ENCODE results near the gene KRTAP2-3.
"Not testable (repeated sequence)": the region's sequence is repeated elsewhere in the genome, so short reads cannot be mapped to it uniquely, and the experiment has no call there.

Gene KRTAP2-3, protein sequence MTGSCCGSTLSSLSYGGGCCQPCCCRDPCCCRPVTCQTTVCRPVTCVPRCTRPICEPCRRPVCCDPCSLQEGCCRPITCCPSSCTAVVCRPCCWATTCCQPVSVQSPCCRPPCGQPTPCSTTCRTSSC

DNA sequence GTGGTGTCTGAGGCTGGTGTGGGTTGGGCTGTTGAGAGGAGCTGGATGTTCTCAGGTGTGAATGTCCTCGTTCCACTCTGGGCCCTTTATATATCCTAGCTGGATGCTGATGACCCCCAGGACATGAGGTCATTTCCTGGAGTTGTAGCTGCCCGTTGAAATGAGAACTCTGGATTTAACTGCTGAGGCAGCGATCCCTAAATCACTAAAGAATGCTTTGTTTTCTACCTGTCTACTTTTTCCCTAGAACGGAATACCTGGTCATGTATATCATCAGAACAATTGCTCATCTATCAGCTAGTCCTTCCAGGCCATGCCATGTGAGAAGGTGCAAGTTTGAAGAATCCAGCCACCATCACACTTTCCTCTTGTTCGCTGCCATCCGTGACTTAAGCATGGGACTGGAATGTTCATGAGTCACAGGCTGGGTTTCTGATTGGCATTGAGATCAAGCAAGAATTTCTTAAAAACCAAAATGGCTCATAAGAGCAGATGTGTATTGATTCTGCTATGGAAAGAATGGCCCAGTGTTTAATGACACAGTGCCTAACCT lies at the start of gene KRTAP2-3:
TSS of gene KRTAP2-3 (minus strand) at position 63 of the 553 bp plus-strand sequence. CDS start 64 bp downstream, outside the sequence.
- DNase-seq = no peak

DNA sequence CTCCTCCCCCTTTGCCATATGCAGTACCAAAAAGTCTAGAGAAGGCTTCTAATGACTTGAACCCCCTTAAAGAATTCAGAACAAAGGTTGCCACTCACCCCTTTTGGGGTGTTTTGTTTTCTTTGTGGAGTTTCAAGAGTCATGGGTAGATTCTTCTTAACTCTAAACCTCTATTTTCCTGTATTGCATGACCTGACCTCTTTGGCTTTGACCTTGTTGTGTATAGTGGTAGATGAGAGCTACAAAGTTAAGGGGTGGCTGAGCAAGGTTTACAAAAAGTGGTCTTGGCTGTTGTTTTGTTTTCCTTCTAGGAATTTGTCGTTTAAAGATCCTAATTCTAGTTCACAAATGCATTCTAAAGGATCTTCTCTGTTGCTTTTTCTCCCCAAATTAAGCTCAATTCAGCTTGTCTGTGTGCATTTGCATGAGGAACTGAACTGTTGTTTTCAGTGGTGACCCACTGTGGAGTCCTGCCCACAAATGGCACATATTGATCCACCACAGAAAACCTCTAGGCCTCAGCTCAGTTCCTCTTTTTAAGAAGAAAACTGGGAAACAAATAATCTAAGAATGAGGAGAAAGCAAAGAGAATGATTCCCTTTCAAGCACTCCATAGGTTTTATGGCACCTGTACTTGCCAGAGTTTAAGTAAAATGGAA lies 48.9 kb upstream of the KRTAP2-3 start:
- DNase-seq = not testable (repeated sequence)

DNA sequence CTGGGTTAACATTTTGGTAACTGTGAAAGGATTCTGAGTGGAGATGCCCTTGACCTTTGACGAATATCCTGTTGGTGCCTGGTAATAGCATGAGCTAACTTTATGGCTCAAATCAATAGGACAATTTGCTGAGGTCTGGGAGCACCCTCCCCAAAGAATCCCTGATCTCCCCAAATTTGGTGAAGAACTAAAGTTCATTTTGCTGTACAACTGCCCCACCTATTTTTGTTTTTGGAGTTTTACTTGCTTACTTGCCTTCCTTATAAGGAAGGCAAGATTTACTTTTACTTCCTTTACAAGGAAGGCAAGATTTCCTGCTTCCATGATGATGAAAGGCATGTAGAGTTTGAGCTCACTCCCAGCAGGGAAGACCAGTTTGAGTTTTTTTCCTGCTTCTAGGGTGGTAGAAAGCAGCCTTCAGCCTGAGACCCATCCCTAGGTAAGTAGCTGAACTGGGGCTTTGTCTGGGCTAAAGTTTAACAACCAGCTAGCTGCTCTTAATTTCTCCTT lies 48.1 kb upstream of the KRTAP2-3 start:
- no peak for DNase-seq

DNA sequence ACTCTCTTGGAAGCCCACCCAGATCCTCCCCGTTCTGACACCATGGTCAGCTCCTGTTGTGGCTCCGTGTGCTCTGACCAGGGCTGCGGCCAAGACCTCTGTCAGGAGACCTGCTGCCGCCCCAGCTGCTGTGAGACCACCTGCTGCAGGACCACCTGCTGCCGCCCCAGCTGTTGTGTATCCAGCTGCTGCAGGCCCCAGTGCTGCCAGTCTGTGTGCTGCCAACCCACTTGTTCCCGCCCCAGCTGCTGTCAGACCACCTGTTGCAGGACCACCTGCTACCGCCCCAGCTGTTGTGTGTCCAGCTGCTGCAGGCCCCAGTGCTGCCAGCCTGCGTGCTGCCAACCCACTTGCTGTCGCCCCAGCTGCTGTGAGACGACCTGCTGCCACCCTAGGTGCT lies 45.4 kb upstream of the KRTAP2-3 start, which contains the start of gene KRTAP4-9:
TSS of gene KRTAP4-9 (plus strand) at position 43 of the 400 bp plus-strand sequence. CDS start at position 43, 0 bp downstream.
- DNase-seq = not testable (repeated sequence)

DNA sequence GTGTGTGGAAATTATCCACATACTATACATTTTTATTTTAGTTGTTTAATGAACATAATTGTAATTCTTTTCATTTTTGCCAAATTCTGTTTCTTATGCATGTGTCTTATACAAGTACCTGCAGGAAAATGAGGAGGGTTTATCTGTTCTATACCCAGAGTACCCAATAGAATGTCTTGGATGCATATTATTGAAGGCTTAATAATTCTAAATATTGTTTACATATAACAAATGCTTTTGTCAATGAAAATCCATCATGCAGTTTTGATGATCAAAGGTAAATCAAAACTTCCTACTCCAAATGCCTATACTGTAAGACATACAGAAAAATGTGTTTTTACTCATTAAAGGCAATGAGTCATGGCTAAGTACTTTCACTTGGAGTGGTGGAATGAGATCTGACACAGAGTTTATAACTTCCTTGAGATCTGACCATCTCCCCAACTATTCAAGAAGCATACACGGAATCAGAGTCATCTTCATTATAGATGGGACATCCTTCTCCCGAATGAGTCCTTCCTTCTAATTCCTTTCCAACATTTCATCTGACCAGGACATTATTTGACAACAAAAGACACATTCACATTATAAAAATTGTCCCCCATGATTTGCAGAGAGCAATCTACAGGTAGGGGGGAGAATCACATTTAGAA lies 44.6 kb upstream of the KRTAP2-3 start:
- DNase-seq = not testable (repeated sequence)

DNA sequence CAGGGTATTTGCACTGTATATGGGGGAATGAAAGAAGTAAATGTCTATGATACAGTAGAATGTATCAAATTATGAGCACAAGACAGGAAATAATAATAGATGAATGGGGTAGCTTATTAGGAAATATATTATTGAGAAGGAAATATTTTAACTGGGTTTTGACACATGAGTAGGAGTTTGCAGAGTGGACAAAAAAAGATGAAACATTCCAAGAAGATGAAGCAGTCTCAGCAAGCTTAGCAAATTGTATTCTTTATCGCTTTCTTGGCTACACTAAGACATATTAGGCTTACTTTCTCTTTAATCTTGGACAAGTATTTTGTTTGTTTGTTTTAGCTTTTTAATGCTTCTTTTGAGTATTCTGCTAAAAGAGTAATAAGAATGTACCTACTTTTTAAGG lies 44.0 kb upstream of the KRTAP2-3 start:
- no peak for DNase-seq

DNA sequence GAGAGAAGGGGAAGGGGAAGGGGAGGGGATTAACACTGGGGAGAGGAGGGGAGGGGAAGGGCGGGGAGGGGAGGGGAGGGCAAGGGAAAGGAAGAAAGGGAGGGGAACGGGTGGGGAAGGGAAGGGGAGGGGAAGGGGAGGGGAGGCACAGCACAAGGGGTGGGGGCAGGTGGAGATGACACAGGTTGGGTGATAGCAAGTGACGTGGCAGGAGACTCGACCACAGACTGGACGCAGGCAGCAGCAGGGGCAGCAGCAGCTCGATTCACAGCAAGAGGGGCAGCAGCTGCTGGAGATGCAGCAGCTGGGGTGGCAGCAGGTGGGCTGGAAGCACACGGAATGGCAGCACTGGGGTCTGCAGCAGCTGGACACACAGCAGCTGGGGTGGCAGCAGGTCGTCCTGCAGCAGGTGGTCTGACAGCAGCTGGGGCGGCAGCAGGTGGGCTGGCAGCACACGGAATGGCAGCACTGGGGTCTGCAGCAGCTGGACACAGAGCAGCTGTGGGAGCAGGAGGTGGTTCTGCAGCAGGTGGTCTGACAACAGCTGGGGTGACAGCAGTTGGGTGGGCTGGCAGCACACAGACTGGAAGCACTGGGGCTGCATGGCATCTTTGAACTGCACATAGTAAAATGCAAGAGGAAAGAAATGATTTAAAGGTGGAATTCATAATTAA lies 41.8 kb upstream of the KRTAP2-3 start, which contains the start of gene KRTAP4-16:
TSS of gene KRTAP4-16 (minus strand) at position 624 of the 674 bp plus-strand sequence. CDS start at position 624, 0 bp downstream.
- no peak for DNase-seq

DNA sequence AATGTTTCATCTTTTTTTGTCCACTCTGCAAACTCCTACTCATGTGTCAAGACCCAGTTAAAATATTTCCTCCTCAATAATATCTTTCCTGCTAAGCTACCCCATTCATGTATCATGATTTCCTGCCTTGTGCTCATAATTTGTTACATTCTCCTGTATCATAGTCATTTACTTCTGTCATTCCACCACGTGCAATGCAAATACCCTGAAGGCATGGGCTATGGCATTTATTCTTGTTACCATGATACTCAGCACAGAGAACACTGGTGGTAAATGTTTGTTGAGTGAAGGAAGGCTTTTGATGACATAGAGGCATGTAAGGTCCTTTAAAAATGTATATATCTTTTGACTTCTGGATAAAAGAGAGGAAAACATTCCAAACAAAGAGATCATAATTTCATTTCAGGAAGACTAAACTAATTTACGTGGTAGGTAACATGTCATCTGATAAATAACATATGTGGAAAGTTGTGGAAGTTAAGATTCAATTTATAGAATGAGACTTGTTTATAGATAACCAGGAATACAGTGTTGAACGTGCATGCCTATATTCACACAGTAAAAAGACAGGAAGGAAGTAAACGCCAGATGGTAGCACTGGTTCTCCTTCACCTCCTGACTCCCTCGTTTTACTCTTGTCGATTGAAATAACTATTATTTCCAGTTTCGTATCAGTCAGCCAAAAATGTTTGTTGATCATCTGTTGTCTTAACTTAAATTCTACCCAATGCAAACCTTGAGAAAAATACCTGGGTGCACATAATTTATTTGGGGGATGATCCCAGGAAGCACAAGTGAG lies 40.0 kb upstream of the KRTAP2-3 start:
- DNase-seq = not testable (repeated sequence)

DNA sequence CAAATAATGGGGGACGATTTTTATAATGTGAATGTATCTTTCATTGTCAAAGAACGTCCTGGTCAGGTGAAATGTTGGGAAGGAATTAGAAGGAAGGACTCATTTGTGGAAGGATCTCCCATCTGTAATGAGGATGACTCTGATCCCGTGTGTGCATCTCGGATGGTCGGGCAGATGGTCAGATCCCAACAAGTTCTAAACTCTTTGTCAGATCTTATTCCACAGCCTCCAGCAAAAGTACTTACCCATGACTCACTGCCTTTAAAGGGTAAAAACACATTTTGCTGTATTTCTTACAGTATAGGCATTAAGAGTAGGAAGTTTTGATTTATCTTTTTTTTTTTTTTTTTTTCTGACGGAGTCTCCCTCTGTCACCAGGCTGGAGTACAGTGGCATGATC lies 38.6 kb upstream of the KRTAP2-3 start:
- no peak for DNase-seq

DNA sequence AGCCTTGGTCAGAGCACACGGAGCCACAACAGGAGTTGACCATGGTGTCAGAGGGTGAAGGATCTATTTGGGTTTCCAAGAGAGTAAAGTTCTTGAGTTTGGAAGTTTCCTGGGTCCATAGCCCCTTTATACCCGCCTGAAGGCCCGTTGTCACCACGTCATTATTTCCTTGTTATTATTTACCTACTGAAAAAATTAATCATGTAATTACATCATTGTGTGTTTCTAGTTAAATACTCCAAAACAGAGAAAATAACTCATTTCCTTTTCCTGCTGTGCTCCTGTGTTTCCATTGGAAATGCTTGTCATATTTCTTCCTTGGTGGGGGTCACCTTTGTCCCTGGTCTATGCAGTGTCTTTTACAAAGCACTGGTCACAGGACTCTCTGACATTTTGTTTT lies 38.1 kb upstream of the KRTAP2-3 start, which contains the start of gene KRTAP4-8:
TSS of gene KRTAP4-8 (minus strand) at position 101 of the 400 bp plus-strand sequence. CDS start at position 43, 58 bp downstream.
- no peak for DNase-seq

DNA sequence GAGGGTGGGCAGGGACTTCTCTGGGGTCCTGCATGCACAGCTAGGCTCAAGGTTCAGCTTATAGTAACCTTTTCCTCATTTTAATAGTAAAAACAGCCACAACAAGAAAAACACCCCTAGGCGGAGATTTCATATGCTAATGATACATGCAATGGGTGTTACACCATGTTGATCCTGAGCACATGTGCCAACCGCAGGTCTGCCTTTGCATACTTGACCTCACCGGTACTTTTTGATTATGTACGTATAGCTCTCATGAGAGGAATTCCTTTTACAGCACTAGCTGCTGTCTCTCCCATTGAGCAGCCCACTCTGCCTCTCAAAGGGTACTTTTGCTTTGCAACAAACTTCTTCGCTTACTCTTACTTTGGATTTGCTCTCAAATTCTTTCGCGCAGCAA lies 36.1 kb upstream of the KRTAP2-3 start:
- no peak for DNase-seq

DNA sequence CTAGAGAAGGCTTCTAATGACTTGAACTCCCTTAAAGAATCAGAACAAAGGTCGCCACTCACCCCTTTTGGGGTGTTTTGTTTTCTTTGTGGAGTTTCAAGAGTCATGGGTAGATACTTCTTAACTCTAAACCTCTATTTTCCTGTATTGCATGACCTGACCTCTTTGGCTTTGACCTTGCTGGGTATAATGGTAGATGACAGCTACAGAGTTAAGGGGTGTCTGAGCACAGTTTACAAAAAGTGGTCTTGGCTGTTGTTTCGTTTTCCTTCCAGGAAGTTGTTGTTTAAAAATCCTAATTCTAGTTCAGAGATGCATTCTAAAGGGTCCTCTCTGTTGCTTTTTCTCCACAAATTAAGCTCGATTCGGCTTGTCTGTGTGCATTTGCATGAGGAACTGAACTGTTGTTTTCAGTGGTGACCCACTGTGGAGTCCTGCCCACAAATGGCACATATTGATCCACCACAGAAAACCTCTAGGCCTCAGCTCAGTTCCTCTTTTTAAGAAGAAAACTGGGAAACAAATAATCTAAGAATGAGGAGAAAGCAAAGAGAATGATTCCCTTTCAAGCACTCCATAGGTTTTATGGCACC lies 28.9 kb upstream of the KRTAP2-3 start:
- DNase-seq = not testable (repeated sequence)

DNA sequence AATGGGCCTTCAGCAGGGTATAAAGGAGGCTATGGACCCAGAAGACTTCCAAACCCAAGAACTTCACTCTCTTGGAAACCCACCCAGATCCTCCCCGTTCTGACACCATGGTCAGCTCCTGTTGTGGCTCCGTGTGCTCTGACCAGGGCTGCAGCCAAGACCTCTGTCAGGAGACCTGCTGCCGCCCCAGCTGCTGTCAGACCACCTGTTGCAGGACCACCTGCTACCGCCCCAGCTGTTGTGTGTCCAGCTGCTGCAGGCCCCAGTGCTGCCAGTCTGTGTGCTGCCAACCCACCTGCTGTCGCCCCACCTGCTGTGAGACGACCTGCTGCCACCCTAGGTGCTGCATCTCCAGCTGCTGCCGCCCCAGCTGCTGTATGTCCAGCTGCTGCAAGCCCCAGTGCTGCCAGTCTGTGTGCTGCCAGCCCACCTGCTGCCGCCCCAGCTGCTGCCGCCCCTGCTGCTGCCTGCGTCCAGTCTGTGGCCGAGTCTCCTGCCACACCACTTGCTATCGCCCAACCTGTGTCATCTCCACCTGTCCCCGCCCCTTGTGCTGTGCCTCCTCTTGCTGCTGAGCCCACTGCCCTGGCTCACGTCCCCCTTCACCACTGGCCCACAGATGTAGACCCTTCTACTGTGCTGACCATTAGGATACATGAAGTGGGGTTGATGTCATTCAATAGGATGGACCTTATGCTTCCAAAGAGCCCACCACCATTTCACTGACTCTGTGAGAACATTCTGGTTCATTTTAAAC lies 24.4 kb upstream of the KRTAP2-3 start, which contains the start of gene KRTAP4-7:
TSS of gene KRTAP4-7 (plus strand) at position 51 of the 757 bp plus-strand sequence. CDS start at position 108, 57 bp downstream.
- not testable (repeated sequence) for DNase-seq

DNA sequence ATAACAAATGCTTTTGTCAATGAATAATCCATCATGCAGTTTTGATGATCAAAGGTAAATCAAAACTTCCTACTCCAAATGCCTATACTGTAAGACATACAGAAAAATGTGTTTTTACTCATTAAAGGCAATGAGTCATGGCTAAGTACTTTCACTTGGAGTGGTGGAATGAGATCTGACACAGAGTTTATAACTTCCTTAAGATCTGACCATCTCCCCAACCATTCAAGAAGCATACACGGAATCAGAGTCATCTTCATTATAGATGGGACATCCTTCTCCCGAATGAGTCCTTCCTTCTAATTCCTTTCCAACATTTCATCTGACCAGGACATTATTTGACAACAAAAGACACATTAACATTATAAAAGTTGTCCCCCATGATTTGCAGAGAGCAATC lies 23.5 kb upstream of the KRTAP2-3 start:
- DNase-seq = not testable (repeated sequence)

DNA sequence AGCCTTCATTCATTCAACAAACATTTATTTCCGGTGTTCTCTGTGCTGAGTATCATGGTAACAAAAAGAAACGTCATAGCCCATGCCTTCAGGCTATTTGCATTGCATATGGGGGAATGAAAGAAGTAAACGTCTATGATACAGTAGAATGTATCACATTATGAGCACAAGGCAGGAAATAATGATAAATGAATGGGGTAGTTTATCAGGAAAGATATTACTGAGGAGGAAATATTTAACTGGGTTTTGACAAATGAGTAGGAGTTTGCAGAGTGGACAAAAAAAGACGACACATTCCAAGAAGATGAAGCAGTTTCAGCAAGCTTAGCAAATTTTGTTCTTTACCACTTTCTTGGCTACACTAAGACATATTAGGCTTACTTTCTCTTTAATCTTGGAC lies 22.7 kb upstream of the KRTAP2-3 start:
- DNase-seq = no peak

DNA sequence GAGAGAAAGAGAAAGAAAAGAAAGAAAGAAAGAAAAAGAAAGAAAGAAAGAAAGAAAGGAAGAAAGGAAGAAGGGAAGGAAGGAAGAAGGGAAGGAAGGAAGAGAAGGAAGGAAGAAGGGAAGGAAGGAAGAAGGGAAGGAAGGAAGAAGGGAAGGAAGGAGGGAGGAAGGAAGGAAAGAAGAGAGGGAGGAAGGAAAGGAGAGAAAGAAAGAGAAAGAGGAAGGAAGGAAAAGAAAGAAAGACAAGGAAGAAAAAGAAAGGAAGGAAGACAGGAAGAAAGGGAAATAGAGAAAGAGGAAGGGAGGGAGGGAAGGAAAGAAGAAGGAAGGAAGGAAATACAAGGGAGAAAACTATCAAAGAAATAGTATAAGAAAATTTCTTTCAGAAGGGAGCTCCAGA lies 16.9 kb upstream of the KRTAP2-3 start:
- no peak for DNase-seq

DNA sequence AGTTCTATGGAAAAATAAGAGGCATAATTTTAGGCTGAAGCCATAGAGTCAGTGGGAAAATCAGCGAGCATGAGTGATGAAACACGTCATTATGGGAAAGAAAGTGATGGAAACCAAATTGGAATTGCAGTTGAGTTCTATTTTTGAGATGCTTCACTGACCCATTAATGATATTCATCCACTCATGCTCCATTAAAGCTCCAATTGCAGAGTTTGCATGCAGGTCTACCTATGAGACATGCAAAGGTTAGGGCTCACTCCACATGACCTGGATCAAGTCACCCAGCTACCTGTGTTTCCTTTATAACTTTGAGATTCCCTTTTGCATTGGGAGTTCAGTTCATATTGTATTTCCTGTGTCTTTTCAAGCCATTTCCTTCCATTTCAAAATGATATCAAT lies 13.8 kb upstream of the KRTAP2-3 start:
- DNase-seq = no peak

DNA sequence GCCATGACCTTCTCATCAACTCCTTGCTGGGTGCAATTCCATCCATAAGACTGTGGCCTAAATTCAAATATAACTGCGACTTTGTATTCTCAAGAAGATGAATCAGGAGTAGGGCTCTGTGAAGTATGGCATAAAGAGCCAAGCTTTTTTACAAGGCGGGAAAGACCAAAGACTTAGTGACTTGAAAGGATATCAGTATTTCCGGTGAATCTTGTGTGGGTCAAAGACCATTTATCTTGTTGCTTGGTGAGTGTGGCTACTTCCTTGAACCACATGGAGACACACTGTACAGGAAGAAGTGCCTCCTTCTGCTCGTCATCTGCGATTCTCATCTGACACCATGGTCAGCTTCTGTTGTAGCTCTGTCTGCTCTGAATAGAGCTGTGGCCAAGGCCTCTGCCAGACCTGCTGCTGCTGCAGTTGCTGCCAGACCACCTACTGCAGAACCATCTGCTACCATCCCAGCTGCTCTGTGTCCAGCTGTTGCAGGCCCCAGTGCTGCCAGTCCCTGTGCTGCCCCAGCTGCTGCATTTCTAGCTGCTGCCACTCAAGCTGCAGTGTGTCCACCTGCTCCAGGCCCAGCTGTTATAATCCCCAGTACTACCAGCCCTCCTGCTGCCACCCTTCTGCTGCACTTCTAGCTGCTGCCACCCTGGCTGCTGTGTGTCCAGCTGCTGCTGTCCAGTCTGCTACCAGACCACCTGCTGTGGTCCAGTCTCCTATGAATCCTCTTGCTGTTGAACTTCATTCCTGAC lies 11.9 kb upstream of the KRTAP2-3 start:
- DNase-seq = peak in 1 of 2 experiments; percentile 14

DNA sequence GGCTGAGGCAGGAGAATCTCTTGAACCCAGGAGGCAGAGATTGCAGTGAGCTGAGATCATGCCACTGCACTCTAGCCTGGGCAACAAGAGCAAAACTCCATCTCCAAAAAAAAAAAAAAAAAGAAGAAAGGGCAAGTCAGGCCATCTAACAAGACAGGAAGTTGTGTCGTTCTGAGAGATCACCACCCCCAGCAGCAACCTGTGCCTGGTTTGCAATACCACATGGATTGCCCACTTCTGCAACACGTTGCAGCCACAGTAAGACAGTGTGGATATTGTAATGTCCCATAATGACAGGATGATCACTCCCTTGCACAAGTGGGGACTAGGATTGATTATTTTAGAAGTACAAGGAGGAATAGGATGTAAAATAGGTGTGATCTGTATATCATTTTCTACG lies 9.1 kb upstream of the KRTAP2-3 start:
- no peak for DNase-seq

DNA sequence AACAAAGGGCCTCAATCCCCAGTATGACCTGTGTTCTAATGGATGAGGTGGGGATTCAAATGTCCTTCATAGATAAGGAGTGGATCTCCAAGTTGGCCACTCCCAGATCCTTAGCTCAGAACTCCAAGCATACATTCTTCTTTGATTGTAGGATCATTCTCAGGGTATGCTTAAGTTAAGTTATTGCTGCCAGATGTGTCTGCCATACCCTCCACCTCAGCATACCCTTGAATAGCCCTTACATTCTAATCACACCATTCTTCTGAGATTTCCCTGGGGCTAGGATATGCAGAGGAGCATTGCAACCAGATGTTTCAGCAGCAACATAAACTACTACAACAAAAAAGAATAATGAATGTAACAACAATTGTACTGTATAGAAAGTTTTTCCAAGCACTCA lies 7.4 kb upstream of the KRTAP2-3 start:
- DNase-seq = no peak
